Tibial artery (tissue), 4 donors: Measurements from ENCODE around the gene SLC1A5.

ENCODE experiments used
- DNase-seq, 2 donors: peaks; one replicate each; pipeline ENCODE4 v3.0.0-alpha.2; 2019
- H3K27ac ChIP-seq, 2 donors: fragments of 200-600 bp; sonication (generic) in 1 of 2; 1 replicate in 1 of 2; 2 replicates in 1 of 2; pipeline ENCODE4 v1.5.1; 2018 to 2019; ENCODE audit warnings: mild to moderate bottlenecking in 1 of 2
- H3K27me3 ChIP-seq, 2 donors: fragments of 200-600 bp; sonication (generic) in 1 of 2; one replicate each; pipeline versions ENCODE4 v1.5.1 to v1.6.0; 2016 to 2019
- H3K36me3 ChIP-seq, 3 donors: fragments of 200-600 bp; sonication (generic) in 2 of 3; one replicate each; pipeline ENCODE4 v1.5.1; 2016 to 2019; ENCODE audit warnings: mild to moderate bottlenecking in 2 of 3
- H3K4me1 ChIP-seq, 4 donors: fragments of 200-600 bp; sonication (generic) in 2 of 4; 1 replicate in 3 of 4; 2 replicates in 1 of 4; pipeline ENCODE4 v1.5.1; 2016 to 2019
- H3K4me3 ChIP-seq, 2 donors: fragments of 200-600 bp; sonication (generic) in 1 of 2; 1 replicate in 1 of 2; 2 replicates in 1 of 2; pipeline ENCODE4 v1.5.1; 2018 to 2019; ENCODE audit warnings: mild to moderate bottlenecking in 2 of 2
- H3K9me3 ChIP-seq, 3 donors: fragments of 200-600 bp; sonication (generic) in 1 of 3; one replicate each; pipeline ENCODE4 v1.5.1; 2016 to 2019
- CTCF ChIP-seq, 2 experiments: fragments of 200-600 bp in 1 of 2; fragments of 450-650 bp in 1 of 2; IDR thresholded peaks; one replicate each; pipeline ENCODE4 v1.5.1; 2017 to 2019; ENCODE audit warnings: antibody characterized with exemption in 2 of 2, mild to moderate bottlenecking in 1 of 2, moderate library complexity in 1 of 2
- intact Hi-C: fragments of 100-400 bp; cut with DNase I; formaldehyde crosslinking; loops from one replicate; pipeline ENCODE4 v1.15.0; 2023; ENCODE audit warnings: low total_unique reads

SLC1A5 gene

GRCh38 chr19:46727757-46728156 is 60.6 kb downstream of the SLC1A5 start:
- intact Hi-C loops, result no loop called here
- Histone ChIP-seq H3K9me3 (no peaks in the 10 kb centered on the region), H3K27ac (no peak overlapping the region), H3K36me3 (peaks cover 66 to 100% (median 93%) of the 10 kb centered on the region in 3 donors), H3K27me3 (no peaks in the 10 kb centered on the region), H3K4me1 (peaks cover 0 to 10% (median 0%) of the 10 kb centered on the region in 4 donors), H3K4me3 (no peak overlapping the region)
- no peak for DNase-seq
- TF ChIP-seq CTCF (IDR thresholded peaks at IDR 0.05), result no peak

- Histone ChIP-seq H3K9me3 (no peaks in the 10 kb centered on the region), H3K4me3 (no peak overlapping the region), H3K36me3 (peaks cover 70 to 100% (median 93%) of the 10 kb centered on the region in 3 donors), H3K27ac (no peak overlapping the region), H3K4me1 (peaks cover 0 to 10% (median 0%) of the 10 kb centered on the region in 4 donors), H3K27me3 (no peaks in the 10 kb centered on the region)
- TF ChIP-seq CTCF (IDR thresholded peaks at IDR 0.05), result no peak
- intact Hi-C loops, result no loop called here
- no peak for DNase-seq
Observed at GRCh38 chr19:46726971-46727501, 61.4 kb downstream of the SLC1A5 start.

- Histone ChIP-seq H3K4me1 (peaks cover 0 to 8% (median 0%) of the 10 kb centered on the region in 4 donors), H3K27me3 (no peaks in the 10 kb centered on the region), H3K4me3 (no peak overlapping the region), H3K27ac (no peak overlapping the region), H3K9me3 (no peaks in the 10 kb centered on the region), H3K36me3 (peaks cover 74 to 100% (median 93%) of the 10 kb centered on the region in 3 donors)
- DNase-seq, result no peak
- no peak for TF ChIP-seq CTCF (IDR thresholded peaks at IDR 0.05)
- intact Hi-C loops, result no loop called here
Observed at GRCh38 chr19:46726551-46726950, 61.8 kb downstream of the SLC1A5 start.

- H3K9me3 ChIP-seq, result no peaks in the 10 kb centered on the region
- TF ChIP-seq CTCF (IDR thresholded peaks at IDR 0.05), result no peak
- H3K27ac ChIP-seq, result no peak overlapping the region
- no peaks in the 10 kb centered on the region for H3K27me3 ChIP-seq
- intact Hi-C loops, result no loop called here
- H3K4me1 ChIP-seq, result peaks cover 0 to 5% (median 0%) of the 10 kb centered on the region in 4 donors
- no peak for DNase-seq
- H3K4me3 ChIP-seq, result no peak overlapping the region
- H3K36me3 ChIP-seq, result peaks cover 72 to 100% (median 97%) of the 10 kb centered on the region in 3 donors
Observed at GRCh38 chr19:46725859-46726393, 62.5 kb downstream of the SLC1A5 start.

GRCh38 chr19:46725036-46725820 is 63.2 kb downstream of the SLC1A5 start:
- peaks cover 65 to 100% (median 97%) of the 10 kb centered on the region in 3 donors for H3K36me3 ChIP-seq
- no peak overlapping the region for H3K4me3 ChIP-seq
- peaks cover 0 to 5% (median 0%) of the 10 kb centered on the region in 4 donors for H3K4me1 ChIP-seq
- no peak overlapping the region for H3K27ac ChIP-seq
- no peaks in the 10 kb centered on the region for H3K9me3 ChIP-seq
- DNase-seq, result no peak
- intact Hi-C loops, result no loop called here
- H3K27me3 ChIP-seq, result no peaks in the 10 kb centered on the region
- TF ChIP-seq CTCF (IDR thresholded peaks at IDR 0.05), result no peak
